ENCODE data around the gene OBP2A. TPM values are rescaled to one million over a fixed set of nuclear protein-coding genes. Genes with fewer than 3 reads are reported as not detected.

The OBP2A gene
- total RNA-seq, 1 experiment from 2014 or later, result not detected

- Histone ChIP-seq H3K27me3 (ENCODE audit: insufficient read depth, low read length) (no peaks in the 10 kb centered on the region), H3K4ac (ENCODE audit: low read depth, low read length) (no peak overlapping the region), H4K5ac (ENCODE audit: insufficient read length, low read depth, low read length) (no peak overlapping the region)
These were observed 39.0 kb downstream of the OBP2A start for GRCh38 chr9:135584934-135585333.

More at GRCh38 chr9:135584934-135585333, 39.0 kb downstream of the OBP2A start:
- no peak overlapping the region for H3T11ph ChIP-seq (ENCODE audit: low read length)
- H3K27ac ChIP-seq (ENCODE audit: insufficient read length, low read depth, low read length), result no peak overlapping the region
- H3K56ac ChIP-seq (ENCODE audit: insufficient read length, low read depth, low read length), result no peak overlapping the region
- H4K8ac ChIP-seq (replicated peaks; ENCODE audit: insufficient read length, low read depth, low read length), result no peak overlapping the region
- H3K36me3 Mint-ChIP-seq (ENCODE audit: insufficient read depth in 1 of 3, low read depth in 3 of 3), result peaks cover 0 to 3% (median 0%) of the 10 kb centered on the region in 3 experiments; a peak in 1 of 7 replicates
- H4K91ac ChIP-seq (ENCODE audit: insufficient read length, low read depth, low read length), result no peak overlapping the region
- H2BK15ac ChIP-seq (ENCODE audit: low read depth, low read length), result no peak overlapping the region
- DNase-seq, result no peak
- TF ChIP-seq CTCF (conservative IDR thresholded peaks at IDR 0.05), result no peak
- peaks cover 0 to 2% of the 10 kb centered on the region in 2 experiments; a peak in 2 of 4 replicates for H3K4me1 Mint-ChIP-seq
- H3K9me3 ChIP-seq (ENCODE audit: control insufficient read depth, low read depth, low read length), result no peaks in the 10 kb centered on the region
- no peak overlapping the region for H3K4me3 Mint-ChIP-seq
- WGBS (ENCODE audit: extremely low coverage, insufficient read length, low lambda C conversion rate), result no CpG with 5 or more reads among the region's 16 CpGs
- H3K27ac Mint-ChIP-seq, result peak overlapping the region; percentile 14 to 56 (median 38); a peak in 4 of 7 replicates
- H3K14ac ChIP-seq (ENCODE audit: insufficient read depth, low read length), result peak overlapping the region; percentile 49; the same call in 1 of the 2 replicates
- H2AFZ ChIP-seq (ENCODE audit: low read length), result no peak overlapping the region
- no peak overlapping the region for H3K18ac ChIP-seq (ENCODE audit: insufficient read length, low read depth, low read length)
- H3K9ac ChIP-seq (ENCODE audit: extremely low read depth, insufficient read length, low read length), result no peak overlapping the region
- no peak overlapping the region for H2BK120ac ChIP-seq (ENCODE audit: low read depth, low read length, poor library complexity, severe bottlenecking)
- no peaks in the 10 kb centered on the region for H4K20me1 ChIP-seq (ENCODE audit: control insufficient read depth, insufficient read depth, insufficient read length)
- H3K79me2 ChIP-seq (ENCODE audit: insufficient read depth, low read length), result no peaks in the 10 kb centered on the region
- no peak overlapping the region for H3K23ac ChIP-seq (ENCODE audit: insufficient read length, low read depth, low read length)
- H3K9me3 Mint-ChIP-seq, result peaks cover 6 to 9% of the 10 kb centered on the region in 2 experiments
- H2AK5ac ChIP-seq (ENCODE audit: insufficient read length, low read length), result no peak overlapping the region
- no peak overlapping the region for H2BK12ac ChIP-seq (ENCODE audit: insufficient read length, low read depth, low read length)
- no peaks in the 10 kb centered on the region for H3K79me1 ChIP-seq (ENCODE audit: insufficient read depth, low read depth, low read length, poor library complexity, severe bottlenecking)
- no peak overlapping the region for H3K4me2 ChIP-seq (ENCODE audit: insufficient read depth, insufficient read length, low read length)
- no peak overlapping the region for H2BK20ac ChIP-seq (ENCODE audit: low read depth, low read length, poor library complexity, severe bottlenecking)
- H3K4me1 ChIP-seq (ENCODE audit: insufficient read depth, low read length), result no peaks in the 10 kb centered on the region
- H2BK5ac ChIP-seq (ENCODE audit: insufficient read length, low read length), result no peak overlapping the region
- peaks cover 14% of the 10 kb centered on the region for H3K27me3 Mint-ChIP-seq (ENCODE audit: low read depth)
- H3K23me2 ChIP-seq (ENCODE audit: insufficient read length, low read depth, low read length, poor library complexity, severe bottlenecking), result no peaks in the 10 kb centered on the region
